Endothelial cell of umbilical vein (primary cell): ENCODE data around the gene AKR7A3.

Source experiments
- POLR2AphosphoS5 ChIP-seq: IDR thresholded peaks from 2 replicates; pipeline ENCODE4 v1.6.1; 2012; ENCODE audit warnings: low read depth, mild to moderate bottlenecking, control low read depth, low read length, moderate library complexity; ENCODE audit not compliant: insufficient read depth
- TF ChIP-seq, protein P1 (sequence below), 2 donors: IDR thresholded peaks; 1 replicate in 1 of 2; 2 replicates in 1 of 2; pipeline ENCODE4 v1.5.1; 2011; ENCODE audit warnings: low read length in 2 of 2, mild to moderate bottlenecking in 2 of 2, moderate library complexity in 2 of 2, control low read depth in 1 of 2, inconsistent platforms in 1 of 2, low read depth in 1 of 2; ENCODE audit not compliant: insufficient read depth in 1 of 2; ENCODE audit errors: extremely low read depth in 1 of 2

DNA sequence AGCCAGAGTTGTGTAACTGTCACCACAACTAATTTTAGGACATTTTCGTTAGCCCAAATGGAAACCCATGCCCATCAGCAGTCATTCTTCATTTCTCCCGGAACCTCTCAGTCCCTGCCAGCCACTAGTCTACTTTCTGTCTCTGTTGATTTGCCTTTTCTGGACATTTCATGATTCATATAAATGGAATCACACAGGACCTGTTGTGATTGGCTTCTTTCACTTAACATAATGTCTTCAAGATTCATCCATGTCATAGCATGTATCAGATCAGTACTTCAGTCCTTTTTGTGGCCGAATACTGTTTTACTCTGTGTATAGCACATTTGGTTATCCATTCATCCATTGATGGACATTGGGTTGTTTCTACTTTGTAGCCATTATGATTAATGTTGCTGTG is 30.6 kb upstream of the AKR7A3 start:
- TF ChIP-seq, protein P1, sequence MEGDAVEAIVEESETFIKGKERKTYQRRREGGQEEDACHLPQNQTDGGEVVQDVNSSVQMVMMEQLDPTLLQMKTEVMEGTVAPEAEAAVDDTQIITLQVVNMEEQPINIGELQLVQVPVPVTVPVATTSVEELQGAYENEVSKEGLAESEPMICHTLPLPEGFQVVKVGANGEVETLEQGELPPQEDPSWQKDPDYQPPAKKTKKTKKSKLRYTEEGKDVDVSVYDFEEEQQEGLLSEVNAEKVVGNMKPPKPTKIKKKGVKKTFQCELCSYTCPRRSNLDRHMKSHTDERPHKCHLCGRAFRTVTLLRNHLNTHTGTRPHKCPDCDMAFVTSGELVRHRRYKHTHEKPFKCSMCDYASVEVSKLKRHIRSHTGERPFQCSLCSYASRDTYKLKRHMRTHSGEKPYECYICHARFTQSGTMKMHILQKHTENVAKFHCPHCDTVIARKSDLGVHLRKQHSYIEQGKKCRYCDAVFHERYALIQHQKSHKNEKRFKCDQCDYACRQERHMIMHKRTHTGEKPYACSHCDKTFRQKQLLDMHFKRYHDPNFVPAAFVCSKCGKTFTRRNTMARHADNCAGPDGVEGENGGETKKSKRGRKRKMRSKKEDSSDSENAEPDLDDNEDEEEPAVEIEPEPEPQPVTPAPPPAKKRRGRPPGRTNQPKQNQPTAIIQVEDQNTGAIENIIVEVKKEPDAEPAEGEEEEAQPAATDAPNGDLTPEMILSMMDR (IDR thresholded peaks at IDR 0.05; ENCODE audit: extremely low read depth in 1 of 2, insufficient read depth in 1 of 2, low read depth in 1 of 2, low read length in 2 of 2) = no peak
- no peak for TF ChIP-seq POLR2AphosphoS5
